Stomach (tissue), 4 donors: ENCODE data around the gene TDRKH.

Experiments used
- EP300 ChIP-seq: sonication (generic); formaldehyde crosslinking; IDR thresholded peaks from one replicate; pipeline ENCODE4 v1.6.1; 2017; ENCODE audit warnings: antibody characterized with exemption
- POLR2A ChIP-seq, 4 donors: fragments of 450-650 bp; IDR thresholded peaks; one replicate each; pipeline ENCODE4 v1.6.1; 2016; ENCODE audit warnings: antibody characterized with exemption in 4 of 4, control low read depth in 2 of 4, mild to moderate bottlenecking in 1 of 4, moderate library complexity in 1 of 4
- POLR2AphosphoS5 ChIP-seq, 3 donors: sonication (generic); formaldehyde crosslinking; IDR thresholded peaks; one replicate each; pipeline ENCODE4 v1.6.1; 2016; ENCODE audit warnings: antibody characterized with exemption in 3 of 3
- TF ChIP-seq, protein P1 (sequence below), 7 experiments: fragments of 450-650 bp in 4 of 7; fragments of 200-600 bp in 3 of 7; sonication (generic) in 3 of 7; IDR thresholded peaks; one replicate each; pipeline ENCODE4 v1.5.1; 2016 to 2019; ENCODE audit warnings: antibody characterized with exemption in 7 of 7, control low read depth in 2 of 7, mild to moderate bottlenecking in 1 of 7

DNA sequence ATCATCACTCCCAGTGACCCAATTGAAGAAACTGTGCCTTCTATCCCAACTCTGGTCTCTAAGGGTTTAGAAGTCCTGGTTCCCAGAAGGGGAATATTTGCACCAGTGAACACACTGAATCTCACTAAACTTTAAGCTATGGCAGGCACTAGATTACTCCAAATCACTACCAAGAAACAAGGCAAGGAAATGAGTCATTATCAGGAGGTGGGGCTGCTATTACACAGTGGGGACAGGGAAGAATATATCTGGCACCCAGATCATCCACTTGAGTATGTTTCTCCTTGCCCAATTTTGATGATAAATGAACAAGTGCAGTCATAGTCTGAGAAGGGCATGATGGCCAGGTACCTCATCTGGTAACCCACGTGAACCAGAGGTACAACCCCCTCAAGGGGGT lies 34.0 kb downstream of the TDRKH start:
- no peak for TF ChIP-seq POLR2A (IDR thresholded peaks at IDR 0.05)
- TF ChIP-seq, protein P1, sequence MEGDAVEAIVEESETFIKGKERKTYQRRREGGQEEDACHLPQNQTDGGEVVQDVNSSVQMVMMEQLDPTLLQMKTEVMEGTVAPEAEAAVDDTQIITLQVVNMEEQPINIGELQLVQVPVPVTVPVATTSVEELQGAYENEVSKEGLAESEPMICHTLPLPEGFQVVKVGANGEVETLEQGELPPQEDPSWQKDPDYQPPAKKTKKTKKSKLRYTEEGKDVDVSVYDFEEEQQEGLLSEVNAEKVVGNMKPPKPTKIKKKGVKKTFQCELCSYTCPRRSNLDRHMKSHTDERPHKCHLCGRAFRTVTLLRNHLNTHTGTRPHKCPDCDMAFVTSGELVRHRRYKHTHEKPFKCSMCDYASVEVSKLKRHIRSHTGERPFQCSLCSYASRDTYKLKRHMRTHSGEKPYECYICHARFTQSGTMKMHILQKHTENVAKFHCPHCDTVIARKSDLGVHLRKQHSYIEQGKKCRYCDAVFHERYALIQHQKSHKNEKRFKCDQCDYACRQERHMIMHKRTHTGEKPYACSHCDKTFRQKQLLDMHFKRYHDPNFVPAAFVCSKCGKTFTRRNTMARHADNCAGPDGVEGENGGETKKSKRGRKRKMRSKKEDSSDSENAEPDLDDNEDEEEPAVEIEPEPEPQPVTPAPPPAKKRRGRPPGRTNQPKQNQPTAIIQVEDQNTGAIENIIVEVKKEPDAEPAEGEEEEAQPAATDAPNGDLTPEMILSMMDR (IDR thresholded peaks at IDR 0.05) = no peak
- TF ChIP-seq EP300 = no peak
- TF ChIP-seq POLR2AphosphoS5 (IDR thresholded peaks at IDR 0.05) = no peak
